HG03196 (cell line): ENCODE data around the gene KCTD20.
A peak's percentile ranks its signal among the peaks of the same experiment; 100 is the strongest.
"Not testable (repeated sequence)": the region's sequence is repeated elsewhere in the genome, so short reads cannot be mapped to it uniquely, and the experiment has no call there.

Experiments
- ATAC-seq: cut with Tn5 transposase; IDR thresholded peaks from one replicate; pipeline ENCODE4 v1.9.1; 2021; ENCODE audit not compliant: unreplicated experiment

The KCTD20 gene

DNA sequence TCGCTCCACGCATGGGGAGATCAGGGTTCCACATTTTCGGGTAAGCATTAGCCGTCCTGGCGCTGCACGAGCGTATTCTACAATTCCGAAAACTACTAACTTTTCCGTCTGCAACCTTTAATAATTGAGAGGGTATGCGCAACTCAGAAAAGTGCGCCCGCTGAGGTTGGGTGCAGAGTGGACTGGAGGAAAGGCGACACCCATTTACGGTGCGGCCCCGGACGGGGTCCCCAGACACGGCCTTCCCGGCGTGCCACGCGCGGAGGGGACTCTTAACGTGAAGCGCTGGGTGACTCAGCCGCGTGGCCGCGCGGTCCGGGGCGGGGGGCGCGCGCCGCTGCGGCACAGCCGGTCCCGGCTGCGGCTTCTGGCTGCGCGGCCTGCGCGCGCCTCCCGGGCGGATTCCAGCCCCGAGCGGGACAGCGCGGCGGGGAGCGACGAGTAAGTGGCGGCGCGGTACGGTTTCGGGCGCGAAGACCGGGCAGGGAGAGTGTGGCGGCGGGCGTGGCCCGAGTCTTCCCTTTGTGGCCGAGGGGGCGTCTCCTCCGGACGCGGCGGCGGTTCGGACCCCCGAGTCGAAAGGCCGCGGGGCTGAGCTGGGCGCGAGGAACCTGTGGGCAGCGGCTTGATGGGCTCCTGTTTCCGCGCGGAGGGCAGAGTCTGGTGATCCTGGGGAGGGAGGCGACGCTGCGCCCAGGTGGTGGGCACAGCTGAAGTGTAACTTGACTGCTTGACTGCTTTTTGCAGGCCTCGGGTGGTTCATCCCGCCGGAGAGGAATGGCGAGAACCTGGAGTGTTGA, at the start of gene KCTD20, which contains the start of gene PXT1:
Gene KCTD20, plus strand, starts transcription at position 330 of the 800 bp plus-strand sequence. CDS start 27,098 bp downstream, outside the sequence.
Gene PXT1, minus strand, starts transcription at position 184 of the 800 bp plus-strand sequence. CDS start 16,772 bp downstream, outside the sequence.
- peak; percentile 87 for ATAC-seq

DNA sequence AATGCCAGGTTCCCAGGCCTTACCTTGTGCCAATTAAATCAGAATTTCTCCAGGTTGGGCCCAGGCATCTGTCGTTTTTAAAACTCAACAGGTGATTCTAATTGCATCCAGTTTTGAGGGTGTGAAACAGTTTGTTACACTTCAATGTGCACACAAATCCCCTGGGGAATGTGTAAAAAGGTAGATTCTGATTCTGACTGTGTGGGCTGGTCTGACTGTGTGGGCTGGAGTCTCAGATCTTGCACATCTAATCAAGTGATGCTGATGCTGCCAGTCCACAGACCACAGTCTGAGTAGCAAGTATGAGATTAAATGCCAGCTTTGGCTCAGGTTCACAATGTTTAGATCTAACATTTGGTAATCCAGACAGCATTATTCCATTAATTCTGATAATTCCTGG, 42.8 kb upstream of the KCTD20 start:
- ATAC-seq = no peak

DNA sequence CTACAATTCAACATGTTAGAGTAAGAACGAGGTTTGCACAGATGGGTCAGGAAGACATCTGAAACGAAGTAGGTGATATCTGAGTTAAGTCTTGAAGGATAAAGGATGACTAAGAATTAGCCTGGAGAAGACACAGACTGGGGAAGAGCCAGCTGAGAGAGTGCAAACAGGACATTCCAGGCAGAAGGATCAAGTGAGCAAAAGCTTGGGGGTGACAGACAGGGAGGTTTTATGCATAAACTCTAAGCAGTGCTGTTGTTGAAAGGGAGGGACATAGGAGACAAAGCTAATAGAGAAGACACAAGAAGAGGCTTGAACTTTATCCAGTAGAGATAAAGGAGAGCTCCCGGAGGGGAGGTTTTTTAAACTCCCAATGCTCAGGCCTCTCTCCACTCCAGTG, 40.3 kb upstream of the KCTD20 start:
- ATAC-seq = no peak

DNA sequence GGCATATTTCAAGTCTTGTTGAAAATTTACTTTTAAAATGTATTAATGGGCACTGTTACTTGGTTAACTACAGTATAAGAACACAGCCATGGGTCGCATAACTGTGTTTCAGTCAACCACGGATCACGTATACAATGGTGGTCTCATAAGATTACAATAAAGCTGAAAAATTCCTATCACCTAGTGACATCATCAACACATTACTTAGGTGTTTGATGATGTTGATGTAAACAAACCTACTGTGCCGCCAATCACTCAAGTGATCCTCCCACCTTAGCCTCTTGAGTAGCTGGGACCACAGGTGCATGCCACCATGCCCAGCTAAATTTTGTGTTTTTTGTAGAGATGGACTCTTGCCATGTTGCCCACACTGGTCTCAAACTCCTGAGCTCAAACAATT, 38.6 kb upstream of the KCTD20 start:
- ATAC-seq = no peak

DNA sequence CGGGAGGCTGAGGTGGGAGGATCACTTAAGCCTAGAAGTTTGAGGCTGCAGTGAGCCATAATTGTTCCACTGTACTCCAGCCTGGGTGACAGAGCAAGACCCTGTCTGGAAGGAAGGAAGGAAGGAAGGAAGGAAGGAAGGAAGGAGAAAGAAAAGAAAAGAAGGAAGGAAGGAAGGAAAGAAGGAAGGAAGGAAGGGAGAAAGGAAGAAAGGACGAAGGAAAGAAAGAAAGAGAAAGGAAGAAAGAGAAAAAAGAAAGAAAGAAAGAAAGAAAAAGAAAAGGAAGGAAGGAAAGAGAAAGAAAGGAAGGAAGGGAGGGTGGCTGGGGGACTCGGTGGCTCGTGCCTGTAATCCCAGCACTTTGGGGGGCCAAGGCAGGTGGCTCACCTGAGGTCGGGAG, 33.1 kb upstream of the KCTD20 start:
- ATAC-seq = not testable (repeated sequence)

DNA sequence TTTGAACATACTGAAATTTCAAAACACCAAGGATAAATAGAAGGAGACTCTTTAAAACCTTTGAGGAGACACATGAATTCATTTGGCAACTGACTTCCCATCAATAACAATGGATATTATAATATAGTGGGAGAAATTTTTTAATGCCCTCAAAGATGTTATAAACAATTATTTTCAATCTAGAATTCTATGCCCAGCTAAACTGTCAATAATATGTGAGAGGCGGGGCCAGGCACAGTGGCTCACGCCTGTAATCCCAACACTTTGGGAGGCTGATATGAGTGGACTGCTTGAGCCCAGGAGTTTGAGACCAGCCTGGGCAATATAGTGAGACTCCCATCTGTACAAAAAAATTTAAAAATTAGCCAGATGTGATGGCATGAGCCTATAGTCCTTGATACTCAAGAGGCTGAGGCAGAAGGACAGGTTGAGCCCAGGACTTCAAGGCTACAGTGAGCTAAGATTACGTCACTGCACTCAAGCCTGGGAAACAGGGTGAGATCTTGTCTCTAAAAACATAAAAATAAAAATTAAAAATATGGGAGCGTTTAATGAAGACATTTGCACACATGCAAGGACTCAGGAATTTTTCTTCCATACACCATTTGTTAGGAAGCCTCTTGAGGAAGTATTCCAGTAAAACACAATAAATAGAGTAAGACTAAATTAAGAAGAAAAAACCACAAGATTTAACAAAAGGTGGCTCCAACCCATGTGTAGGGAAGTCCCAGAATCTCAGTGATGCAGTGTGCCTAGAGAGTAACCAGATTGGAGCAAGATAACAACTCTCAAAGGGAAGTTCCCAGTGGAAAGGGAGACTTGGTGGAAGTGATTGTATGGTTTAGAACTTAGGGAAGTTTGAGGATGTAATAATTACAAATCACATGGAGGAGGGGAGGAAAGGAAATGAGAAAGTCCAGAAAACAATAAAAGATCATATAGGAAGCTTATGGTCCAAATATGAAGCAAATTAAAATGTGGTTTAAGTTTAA, 29.0 kb upstream of the KCTD20 start:
- ATAC-seq = no peak

DNA sequence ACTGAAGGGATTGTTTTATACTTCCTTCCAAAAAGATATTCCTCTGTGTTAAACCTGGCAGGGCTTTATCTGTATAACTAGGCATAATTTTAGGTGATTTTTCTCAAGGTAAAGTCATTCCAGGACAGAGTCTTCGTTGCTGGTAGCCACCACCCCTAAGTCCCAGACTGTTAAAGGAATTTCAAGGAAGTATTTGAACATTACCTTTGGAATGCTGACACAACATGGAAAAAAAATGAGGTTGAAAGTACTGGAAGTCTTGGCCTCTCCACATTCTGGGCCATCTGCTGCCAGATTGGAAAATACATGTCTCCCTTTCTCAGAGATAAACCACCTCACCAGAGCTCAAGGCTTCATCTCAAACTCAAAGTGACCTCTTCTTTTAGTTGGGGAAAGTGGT, 28.3 kb upstream of the KCTD20 start:
- no peak for ATAC-seq

DNA sequence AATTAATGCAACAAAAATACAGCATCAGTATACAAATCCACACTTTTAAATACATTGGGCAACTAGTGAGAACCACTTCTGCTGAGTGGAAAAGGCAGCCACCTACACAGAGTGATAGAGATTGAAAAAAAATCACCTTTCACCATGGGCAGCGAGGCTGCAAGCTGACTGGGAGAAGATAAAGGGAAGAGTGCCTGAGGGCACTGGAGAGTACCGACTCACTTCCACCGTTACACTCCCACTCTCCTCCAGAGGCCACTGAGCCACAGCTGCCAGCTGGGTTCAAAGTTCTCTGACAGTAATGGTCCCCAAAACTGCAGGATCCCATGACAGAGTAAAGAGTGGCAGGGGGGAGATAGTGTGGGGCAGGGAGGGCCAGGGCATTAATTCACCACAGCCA, 24.2 kb upstream of the KCTD20 start:
- no peak for ATAC-seq

DNA sequence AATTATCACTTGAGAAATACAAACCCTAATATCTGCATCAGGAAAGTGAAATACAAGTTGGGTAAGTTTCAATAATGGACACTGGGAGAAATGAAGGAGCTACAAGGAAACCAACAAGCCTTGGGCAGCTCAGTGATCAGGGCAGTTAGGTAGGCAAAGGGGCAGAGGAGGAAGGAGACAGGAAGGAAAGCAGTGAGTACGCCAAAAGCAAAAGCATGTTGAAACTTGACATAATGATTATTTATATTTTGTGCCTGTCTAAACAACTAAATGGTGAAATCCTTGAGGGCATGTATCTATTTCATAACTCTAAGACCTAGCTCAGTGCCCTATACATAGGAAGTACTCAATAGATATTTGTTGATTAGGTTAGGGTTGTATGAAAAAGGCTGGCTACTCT, 23.5 kb upstream of the KCTD20 start:
- ATAC-seq = no peak

DNA sequence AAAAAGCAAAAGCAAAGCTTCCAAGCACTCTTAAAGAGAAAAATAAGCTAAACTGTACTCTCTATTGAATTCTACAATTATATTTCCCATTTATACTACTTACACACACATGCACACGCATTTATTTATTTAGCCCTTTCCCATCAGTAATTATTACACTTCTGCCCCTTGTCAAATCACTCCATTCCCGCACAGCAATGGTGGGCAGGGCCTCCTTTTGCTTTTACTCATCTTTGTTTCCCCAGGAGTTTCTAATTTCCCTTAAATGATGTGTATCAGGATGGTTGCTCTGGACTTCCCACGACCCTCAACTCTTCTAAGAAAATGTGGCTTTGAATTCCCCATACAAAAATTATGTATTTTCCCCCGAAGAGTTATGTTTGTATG, 20.1 kb upstream of the KCTD20 start:
- no peak for ATAC-seq

DNA sequence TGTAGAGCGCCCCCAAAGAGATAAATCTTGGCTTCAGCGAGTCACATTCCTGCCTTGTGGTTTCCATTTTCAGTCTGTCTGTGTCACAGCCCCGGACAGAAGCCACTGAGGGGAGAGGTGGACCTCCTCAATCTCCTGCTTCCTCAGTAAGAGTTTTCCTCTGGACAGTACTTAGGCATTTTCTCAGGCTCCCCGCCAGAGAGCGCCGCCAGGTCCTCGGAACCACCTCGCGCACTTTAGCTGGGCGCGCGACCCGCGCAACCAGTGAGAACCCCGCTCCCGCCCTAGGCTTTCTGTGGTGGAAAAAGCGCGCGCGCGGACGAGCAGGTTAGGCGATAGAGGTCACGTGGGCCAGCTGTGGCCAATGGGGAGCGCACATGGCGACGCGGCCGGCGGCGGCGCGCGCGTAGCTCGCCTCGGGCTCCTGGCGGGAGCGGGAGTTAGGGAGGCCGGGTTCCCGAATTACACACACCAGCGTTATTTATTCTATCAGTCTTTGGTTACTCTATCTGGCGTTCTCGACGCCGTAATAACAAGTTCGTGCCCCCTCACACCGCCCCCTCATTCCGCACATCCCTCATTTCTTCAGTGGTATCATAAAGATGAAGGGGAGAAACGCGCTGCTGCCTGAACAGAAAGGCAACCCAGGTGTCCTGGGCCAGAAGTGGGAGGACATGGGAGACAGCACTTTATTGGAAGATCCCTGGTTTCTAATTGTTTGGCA, 19.5 kb upstream of the KCTD20 start:
- peak; percentile 94 for ATAC-seq

DNA sequence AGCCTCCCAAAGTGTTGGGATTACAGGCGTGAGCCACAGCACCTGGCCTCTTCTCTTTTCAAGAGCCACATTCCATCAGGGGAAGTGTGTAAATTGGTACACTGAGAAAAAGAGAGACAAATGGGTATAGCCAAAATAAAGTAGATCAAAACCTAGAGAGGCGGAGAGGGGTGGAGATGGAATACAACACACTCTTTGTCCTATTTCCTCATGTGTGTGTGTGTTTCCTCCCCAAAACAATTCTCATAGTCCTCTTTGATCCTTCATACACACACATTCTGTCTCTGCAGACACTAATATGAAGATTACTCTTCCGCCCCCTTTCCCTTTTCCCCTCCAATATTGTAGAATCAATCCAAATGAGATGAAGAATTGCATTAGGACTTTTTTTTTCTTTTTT, 16.2 kb upstream of the KCTD20 start:
- ATAC-seq = no peak

DNA sequence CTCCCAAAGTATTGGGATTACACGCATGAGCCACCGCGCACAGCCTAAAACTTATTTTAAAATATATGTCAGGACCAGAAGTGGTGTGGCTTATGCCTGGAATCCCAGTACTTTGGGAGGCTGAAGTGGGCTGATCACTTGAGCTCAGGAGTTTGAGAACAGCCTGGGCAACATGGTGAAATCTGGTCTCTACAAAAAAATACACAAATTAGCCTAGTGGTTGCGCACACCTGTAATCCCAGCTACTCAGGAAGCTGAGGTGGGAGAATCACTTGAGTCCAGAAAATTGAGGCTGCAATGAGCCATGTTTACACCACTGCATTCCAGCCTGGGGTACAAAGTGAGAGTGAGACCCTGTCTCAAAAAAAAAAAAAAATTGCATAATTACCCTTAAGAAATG, 13.9 kb upstream of the KCTD20 start:
- ATAC-seq = no peak

DNA sequence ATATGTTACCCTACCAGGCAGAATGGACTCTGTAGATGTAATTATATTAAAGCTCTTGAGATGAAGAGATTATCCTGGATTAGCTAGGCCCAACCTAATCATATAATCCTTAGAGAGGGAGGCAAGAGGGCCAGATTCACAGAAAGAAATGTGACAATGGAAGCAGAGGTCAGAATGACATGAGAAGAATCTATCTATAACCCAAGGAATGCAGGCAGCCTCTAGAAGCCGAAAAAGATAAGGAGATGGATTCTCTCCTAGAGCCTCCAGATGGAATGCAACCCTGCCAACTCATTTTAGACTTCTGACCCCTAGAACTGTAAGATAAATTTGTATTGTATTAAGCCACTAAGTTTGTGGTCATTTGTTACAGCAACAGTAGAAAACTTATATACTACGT, 12.4 kb upstream of the KCTD20 start:
- ATAC-seq = no peak

DNA sequence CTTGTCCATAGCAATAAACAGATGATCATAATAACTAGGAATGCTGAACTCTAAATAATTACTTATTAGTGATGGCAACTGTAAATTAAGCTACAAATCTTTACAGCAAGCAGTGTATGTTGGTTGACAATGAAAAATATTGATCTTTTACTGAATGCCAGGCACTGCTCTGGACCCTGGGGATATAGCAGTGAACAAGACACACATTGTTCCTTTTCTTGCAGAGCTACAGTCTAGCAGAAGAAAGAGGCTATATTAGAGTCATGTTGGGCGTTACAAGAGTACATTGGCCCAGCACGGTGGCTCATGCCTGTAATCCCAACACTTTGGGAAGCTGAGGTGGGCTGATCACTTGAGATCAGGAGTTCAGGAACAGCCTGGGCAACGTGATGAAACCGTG, 11.6 kb upstream of the KCTD20 start:
- ATAC-seq = no peak

DNA sequence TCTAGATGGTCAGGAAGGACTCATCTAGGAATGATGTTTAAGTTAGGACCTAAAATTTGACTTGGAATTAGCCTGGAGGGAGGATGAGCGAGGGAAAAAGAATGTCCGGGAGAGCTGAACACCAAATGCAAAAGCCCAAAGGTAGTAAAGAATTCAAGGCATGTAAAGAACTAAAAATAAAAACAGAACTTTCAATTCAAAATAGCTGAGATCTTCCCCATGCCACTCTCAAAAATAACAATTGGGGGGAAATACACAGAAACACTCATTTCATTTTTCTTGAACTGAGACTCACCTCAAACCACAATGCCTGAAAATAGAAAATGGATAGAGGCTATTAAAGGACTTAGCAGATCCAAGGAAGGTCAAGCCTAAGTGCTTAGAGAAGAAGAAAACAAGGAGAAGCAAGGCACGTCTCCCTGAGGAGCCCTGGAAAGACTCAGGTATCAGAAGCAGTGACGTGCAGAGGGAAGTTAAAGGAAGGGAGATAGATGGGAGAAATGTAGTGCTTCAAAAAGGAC, 10.6 kb upstream of the KCTD20 start:
- ATAC-seq = no peak

DNA sequence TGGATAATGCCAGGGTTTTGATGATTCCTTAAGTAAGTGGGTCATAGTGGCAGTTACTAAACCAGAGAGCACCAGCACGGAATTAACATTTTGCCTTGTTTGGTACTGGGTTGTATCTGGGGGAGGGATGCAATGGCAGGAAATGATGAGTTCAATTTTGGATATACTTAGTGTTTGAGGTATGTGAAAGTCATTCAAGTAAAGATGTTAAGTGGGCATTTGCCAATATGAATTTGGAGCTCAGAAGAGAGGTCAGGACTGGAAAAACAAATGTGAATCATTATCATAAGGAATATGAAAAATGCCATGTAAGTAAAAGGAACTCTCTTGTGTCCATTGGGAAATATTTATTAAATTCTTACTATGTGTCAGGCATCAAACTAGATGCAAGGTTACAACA, 6.3 kb upstream of the KCTD20 start:
- no peak for ATAC-seq

DNA sequence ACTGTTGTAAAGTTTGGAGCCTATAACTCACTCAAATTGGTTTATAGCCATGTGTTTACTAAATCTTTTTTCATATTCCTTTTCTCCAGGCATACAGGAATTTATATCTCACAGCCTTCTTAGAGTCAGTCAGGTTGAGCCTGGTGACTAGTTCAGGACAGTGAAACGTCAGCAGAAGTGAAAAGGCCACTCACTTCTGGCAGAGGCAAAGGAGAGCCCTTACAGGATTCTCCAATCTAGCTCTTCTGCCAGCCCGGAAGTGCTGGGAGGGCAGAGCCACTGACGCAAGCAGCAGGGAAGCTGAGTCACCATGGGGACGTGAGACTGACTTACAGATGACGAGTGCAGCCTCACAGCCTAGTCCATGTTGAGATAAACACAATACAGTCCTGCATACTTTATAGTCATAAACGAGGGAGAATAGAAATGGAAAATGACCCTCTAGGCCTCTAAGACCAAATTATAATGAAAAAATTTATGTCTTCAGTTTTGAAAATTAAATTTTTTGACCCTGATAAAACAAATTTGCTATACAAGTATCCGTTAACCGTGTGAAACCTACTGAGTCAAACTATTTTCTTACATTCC, 1.4 kb upstream of the KCTD20 start:
- peak; percentile 64 for ATAC-seq

DNA sequence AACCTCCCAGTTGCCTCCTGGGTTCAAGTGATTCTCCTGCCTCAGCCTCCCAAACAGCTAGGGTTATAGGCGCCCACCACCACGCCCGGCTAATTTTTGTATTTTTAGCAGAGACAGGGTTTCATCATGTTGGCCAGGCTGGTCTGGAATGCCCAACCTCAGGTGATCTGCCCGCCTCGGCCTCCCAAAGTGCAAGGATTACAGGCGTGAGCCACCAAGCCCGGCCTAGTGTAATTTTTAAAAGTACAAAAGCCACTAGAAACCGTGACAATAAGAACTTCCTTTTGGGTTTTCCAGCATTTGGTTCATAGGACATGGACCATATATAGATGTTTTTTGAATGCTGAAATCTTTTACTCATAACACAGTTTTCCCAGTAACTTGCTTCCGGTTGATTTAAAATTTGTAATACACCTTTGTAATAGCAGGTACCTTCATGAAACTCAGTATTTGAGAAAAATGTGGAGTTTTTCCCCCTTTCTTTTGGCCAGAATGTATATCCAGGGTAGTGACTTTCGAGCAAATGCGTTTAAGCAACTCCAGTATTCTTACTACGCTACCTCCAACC, 613 bp upstream of the KCTD20 start:
- no peak for ATAC-seq
